ENCODE data around the gene TFCP2L1.

The TFCP2L1 gene

DNA sequence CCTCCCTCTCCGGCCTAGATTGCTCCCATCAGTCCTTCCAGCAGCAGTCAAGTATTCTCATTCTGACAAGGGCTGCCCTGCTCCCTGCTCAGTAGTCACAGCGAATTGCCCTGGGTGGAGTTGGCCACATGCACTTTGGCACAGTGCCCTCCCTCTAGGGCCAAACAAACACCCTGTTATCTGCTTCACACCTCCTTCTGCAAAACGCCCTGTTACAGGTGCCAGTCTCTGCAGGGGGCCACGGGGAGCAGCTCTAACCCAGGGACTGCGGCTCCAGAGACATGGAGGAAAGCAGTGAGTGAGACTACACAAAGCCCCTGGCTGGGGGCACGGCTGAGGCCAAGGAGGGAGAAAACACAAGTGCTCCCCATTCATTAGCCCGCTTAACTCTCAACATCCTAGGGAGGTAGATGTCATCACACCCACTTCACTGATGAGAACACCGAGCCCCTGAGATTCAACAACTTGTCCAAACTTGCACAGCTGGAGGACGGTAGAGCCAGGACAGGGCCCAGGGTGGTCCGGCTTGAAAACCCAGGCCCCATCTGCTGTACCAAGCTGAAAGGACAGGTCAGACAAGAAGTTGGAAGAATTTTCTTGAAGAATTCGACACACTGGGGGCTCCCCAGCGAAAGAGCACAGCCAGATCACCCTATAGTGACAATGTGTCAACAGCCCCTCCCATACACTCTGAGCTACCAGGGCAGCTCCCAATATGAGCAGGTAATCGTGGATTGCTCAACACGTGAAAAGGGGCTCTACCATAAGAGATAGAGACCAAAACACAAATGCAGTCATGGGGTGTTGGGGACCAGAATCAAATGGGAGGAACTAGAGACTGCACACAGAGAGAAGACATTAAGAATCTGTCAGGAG lies 8.7 kb upstream of the TFCP2L1 start:
- peaks cover 2% of the 10 kb centered on the region for H3K9me3 ChIP-seq (ENCODE audit: severe bottlenecking)
- no peaks in the 10 kb centered on the region for H3K27me3 ChIP-seq (ENCODE audit: insufficient read depth, low read depth, severe bottlenecking)
- TF ChIP-seq CTCF (IDR thresholded peaks at IDR 0.05; ENCODE audit: low read depth, low read length): no peak
- no peak for DNase-seq
- no peak overlapping the region for H3K4me3 ChIP-seq (ENCODE audit: low read depth, low read length)
- H3K36me3 ChIP-seq: no peaks in the 10 kb centered on the region
- no peak overlapping the region for H3K27ac ChIP-seq

DNA sequence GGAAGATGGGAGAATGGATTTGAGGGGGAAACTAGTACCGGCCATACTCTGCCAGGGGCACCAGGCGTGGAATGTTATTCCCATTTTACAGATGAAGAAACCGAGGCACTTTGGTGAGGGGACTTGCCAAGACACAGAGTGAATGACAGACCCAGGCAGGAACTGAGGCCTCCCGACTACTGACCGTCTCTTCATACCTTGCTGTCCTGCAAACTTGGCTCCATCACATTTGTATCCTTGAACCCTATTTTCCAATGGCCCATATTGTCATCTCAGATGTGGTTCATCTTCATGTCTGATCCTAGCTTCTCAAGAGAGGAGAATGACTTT lies 6.2 kb upstream of the TFCP2L1 start:
- no peak overlapping the region for H3K4me3 ChIP-seq (ENCODE audit: low read depth, low read length)
- no peaks in the 10 kb centered on the region for H3K36me3 ChIP-seq
- H3K27me3 ChIP-seq (ENCODE audit: insufficient read depth, low read depth, severe bottlenecking): no peaks in the 10 kb centered on the region
- peaks cover 2% of the 10 kb centered on the region for H3K9me3 ChIP-seq (ENCODE audit: severe bottlenecking)
- DNase-seq: no peak
- no peak overlapping the region for H3K27ac ChIP-seq
- TF ChIP-seq CTCF (IDR thresholded peaks at IDR 0.05; ENCODE audit: low read depth, low read length): no peak

DNA sequence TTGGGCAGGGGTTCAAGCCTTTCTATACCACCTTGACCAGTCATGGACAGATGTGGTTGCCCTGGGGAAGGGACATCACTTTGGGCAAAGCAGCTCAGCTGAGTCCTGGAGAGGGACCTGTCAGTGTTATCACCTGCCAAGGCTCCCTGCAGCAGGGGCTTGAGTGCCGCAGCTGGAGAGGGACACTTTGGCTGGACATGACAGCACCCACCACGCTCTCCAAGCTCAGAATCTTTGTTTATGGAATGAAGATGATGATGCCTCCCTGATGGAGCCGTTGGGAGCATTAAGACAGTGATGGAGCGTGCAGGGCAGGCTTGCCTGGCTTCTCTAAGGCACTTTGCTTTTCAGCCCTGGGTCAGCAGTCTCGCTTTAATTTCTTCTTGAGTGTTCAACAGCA lies 4.3 kb upstream of the TFCP2L1 start:
- Histone ChIP-seq H3K27me3 (ENCODE audit: insufficient read depth, low read depth, severe bottlenecking) (no peaks in the 10 kb centered on the region), H3K4me3 (ENCODE audit: low read depth, low read length) (no peak overlapping the region), H3K36me3 (no peaks in the 10 kb centered on the region), H3K9me3 (ENCODE audit: severe bottlenecking) (no peaks in the 10 kb centered on the region), H3K27ac (no peak overlapping the region)
- TF ChIP-seq CTCF (IDR thresholded peaks at IDR 0.05; ENCODE audit: low read depth, low read length): no peak
- no peak for DNase-seq

- Histone ChIP-seq H3K36me3 (no peaks in the 10 kb centered on the region), H3K4me3 (ENCODE audit: low read depth, low read length) (no peak overlapping the region), H3K27ac (no peak overlapping the region), H3K9me3 (ENCODE audit: severe bottlenecking) (no peaks in the 10 kb centered on the region), H3K27me3 (ENCODE audit: insufficient read depth, low read depth, severe bottlenecking) (no peaks in the 10 kb centered on the region)
- no peak for DNase-seq
- TF ChIP-seq CTCF (IDR thresholded peaks at IDR 0.05; ENCODE audit: low read depth, low read length): no peak
These were observed 3.6 kb upstream of the TFCP2L1 start for GRCh38 chr2:121288454-121289231.

GRCh38 chr2:121287956-121288355 lies 3.0 kb upstream of the TFCP2L1 start:
- H3K9me3 ChIP-seq (ENCODE audit: severe bottlenecking): no peaks in the 10 kb centered on the region
- H3K36me3 ChIP-seq: no peaks in the 10 kb centered on the region
- H3K27me3 ChIP-seq (ENCODE audit: insufficient read depth, low read depth, severe bottlenecking): no peaks in the 10 kb centered on the region
- H3K4me3 ChIP-seq (ENCODE audit: low read depth, low read length): no peak overlapping the region
- DNase-seq: no peak
- no peak overlapping the region for H3K27ac ChIP-seq
- no peak for TF ChIP-seq CTCF (IDR thresholded peaks at IDR 0.05; ENCODE audit: low read depth, low read length)
